COLO829 (cell line): ENCODE data around the gene PSMD12.
"Not testable (repeated sequence)": the region's sequence is repeated elsewhere in the genome, so short reads cannot be mapped to it uniquely, and the experiment has no call there.

ENCODE experiments used
- DNase-seq: peaks from one replicate; pipeline ENCODE4 v3.0.0; 2012; ENCODE audit warnings: low spot score

Gene PSMD12

GRCh38 chr17:67366193-67367157 is at the start of gene PSMD12:
Gene PSMD12, minus strand, starts transcription at chr17:67366577. Its CDS starts 58 bp downstream, at chr17:67366519.
- DNase-seq, result peak; percentile 82

GRCh38 chr17:67415291-67415690 is 48.9 kb upstream of the PSMD12 start:
- no peak for DNase-seq

DNA sequence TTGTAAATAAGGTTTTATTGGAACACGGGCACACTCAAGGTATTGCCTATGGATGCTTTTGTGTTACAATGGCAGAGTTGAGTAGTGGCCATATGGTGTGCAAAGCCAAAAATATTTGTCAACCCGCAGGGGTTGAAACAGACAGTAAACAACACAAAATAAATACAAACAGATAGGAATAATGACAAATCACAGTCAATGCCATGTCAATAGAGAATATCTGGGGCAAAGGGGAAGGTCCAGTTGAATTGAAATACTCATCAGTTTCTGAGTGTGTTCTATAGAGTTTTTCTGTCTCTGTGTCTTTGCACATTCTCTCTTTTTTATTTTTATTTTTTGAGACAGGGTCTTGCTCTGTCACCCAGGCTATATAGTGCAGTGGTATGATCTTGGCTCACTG is 48.2 kb upstream of the PSMD12 start:
- no peak for DNase-seq

DNA sequence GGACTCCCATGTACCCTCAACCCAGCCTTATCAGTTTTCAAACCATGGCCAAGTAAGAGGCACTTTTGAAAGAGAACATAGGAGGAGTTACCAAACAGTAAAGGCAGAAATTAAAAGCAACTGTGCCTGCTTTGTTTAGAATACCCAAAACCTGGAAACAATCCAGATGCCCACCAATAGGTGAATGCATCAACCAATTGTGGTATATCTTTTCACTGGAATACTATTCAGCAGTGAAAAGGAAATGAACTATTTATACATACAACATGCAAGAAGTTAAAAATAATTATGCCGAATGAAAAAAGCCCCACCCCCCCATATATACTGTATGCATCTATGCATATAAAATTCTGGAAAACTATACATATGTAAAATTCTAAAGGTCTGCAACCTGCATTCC is 47.8 kb upstream of the PSMD12 start:
- DNase-seq, result no peak

- DNase-seq, result no peak
Measured at GRCh38 chr17:67413388-67413787, 47.0 kb upstream of the PSMD12 start.

GRCh38 chr17:67412941-67413340 is 46.6 kb upstream of the PSMD12 start:
- DNase-seq, result no peak

- no peak for DNase-seq
Measured at GRCh38 chr17:67412032-67412431, 45.7 kb upstream of the PSMD12 start.

GRCh38 chr17:67411397-67411796 is 45.0 kb upstream of the PSMD12 start:
- DNase-seq, result no peak

DNA sequence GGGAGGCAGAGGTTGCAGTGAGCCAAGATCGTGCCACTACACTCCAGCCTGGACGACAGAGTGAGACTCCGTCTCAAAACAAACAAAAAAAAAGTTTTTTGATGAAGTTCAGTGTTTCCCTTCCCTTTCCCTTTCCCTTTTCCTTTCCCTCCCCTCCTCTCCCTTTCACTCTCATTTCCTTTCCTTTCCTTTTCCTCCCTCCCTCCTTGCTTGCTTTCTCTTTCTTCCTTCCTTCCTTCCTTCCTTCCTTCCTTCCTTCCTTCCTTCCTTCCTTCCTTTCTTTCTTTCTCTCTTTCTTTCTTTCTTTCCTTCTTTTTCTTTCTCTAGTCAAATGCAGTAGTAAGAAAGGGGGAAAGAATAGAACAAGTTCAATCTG is 42.1 kb upstream of the PSMD12 start:
- not testable (repeated sequence) for DNase-seq

DNA sequence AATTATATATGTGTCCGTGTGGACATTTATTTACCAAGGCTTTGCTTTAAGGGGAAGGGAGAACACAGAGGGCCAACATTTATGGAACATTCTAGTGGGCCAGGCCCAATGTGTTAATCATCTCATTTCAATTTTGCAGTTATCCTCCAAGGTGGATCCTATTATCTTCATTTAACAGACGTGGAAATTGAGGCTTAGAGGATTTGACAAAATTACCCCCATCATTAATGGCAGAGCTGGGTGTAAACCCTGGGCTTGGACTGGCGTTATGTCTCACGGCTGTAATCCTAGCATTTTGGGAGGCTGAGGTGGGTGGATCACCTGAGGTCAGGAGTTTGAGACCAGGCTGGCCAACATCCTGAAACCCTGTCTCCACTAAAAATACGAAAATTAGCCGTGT is 37.1 kb upstream of the PSMD12 start:
- DNase-seq, result no peak

- DNase-seq, result no peak
Measured at GRCh38 chr17:67403065-67403464, 36.7 kb upstream of the PSMD12 start.

DNA sequence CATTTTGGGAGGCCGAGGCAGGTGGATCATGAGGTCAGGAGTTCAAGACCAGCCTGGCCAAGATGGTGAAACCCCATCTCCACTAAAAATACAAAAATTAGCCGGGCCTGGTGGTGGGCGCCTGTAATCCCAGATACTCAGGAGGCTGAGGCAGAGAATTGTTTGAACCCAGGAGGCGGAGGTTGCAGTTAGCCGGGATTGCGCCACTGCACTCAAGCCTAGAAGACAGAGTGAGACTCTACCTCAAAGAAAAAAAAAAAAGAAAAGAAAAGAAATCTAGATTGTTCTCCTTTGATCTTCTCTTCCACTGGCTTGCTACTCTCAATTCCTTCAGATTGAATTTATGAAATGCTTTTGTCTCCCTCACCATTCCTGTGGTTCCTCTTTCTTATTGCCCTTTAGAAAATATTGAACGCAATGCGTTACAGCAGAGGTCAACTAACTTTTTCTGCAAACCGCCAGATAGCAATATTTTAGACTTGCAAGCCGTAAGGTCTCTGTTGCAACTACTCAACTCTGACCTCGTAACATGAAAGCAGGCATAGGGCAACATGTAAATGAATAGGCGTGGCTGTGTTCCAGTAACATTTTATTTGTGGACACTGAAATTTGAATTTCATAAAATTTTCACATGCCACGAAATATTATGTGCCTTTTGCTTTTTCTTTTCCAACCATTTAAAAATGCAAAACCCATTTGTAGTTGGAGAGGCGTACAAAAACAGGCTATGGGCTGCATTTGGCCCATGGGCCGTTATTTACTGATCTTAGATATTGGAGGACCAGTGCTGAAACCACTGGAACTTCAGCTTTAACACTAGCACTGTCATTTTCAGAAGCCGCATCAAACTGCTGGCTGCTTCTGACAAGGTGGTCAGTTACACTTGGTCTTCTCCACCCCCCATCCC is 35.5 kb upstream of the PSMD12 start:
- DNase-seq, result no peak

GRCh38 chr17:67401106-67401505 is 34.7 kb upstream of the PSMD12 start:
- no peak for DNase-seq

- no peak for DNase-seq
Measured at GRCh38 chr17:67400193-67400592, 33.8 kb upstream of the PSMD12 start.

GRCh38 chr17:67399676-67400075 is 33.3 kb upstream of the PSMD12 start:
- no peak for DNase-seq

DNA sequence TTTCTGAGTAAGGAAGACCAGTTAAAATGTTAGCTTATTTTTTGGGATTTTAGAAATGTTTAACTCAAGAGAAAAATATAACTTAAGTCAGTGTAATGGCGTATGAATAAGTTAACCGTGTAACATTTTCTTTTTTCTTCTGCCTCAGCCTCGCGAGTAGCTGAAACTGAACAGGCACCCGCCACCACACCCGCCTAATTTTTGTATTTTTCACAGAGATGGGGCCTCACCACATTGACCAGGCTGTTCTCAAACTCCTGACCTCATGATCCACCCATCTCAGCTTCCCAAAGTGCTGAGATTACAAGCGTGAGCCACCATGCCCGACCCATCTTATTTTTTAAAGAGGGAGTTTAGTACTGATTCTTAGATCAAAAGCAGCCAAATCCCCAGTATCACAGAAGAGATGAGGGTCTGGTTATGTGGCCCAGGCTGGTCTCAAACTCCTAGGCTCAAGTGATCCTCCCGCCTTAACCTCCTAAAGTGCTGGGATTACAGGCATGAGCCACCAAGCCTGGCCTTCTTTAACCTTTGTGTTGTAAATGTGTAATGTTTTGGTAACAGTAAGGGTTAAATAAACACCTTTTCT is 27.5 kb upstream of the PSMD12 start:
- no peak for DNase-seq

DNA sequence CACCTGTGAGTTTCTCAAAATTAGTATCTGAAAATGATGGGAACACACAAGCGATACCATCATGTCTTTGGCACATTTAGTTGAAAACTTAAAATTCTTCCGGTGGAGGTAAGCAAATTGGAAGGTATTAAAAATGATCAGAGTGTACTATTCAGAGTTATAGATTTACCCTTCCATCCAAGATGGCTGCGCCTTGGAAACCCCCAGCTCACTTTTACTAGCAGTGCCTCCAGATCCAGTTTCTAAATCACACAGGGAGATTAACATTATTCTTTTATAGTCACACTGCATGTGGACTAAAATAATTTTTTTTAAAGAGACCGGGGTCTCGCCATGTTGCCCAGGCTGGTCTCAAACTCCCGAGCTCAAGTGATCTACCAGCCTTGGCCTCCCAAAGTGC is 25.7 kb upstream of the PSMD12 start:
- no peak for DNase-seq

DNA sequence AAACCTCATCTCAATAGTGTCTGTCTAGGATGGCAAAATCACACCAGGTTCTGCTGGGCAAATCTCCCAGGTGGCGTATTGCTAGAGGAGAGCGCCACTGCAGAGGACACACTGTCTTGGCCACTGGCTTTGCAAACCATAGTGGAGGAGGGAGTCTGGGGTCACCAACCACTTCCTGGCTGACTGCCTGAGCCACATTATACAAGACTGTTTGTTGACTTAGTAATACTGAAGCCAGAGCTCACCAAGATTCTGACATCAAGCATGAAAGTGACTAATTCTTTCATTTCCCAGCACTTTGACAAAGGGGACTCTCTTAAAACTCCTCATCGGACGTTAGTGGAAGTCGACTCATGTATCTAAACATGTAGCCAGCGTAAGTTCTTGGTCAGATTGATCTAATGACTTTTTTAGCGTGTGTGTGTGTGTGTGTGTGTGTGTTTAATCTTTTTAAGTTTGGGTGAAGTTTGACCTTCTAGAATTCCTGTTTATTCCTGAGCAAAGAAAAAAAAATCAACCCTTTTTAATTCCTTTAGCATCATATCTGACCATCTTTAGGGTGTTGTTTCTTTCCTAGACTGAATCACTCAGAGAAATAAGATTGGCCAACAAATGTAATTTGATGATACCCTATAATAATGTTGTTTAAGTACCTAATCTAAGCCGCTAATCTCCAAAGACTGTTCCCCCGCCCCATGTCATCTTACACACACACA is 24.4 kb upstream of the PSMD12 start:
- peak; percentile 77 for DNase-seq

DNA sequence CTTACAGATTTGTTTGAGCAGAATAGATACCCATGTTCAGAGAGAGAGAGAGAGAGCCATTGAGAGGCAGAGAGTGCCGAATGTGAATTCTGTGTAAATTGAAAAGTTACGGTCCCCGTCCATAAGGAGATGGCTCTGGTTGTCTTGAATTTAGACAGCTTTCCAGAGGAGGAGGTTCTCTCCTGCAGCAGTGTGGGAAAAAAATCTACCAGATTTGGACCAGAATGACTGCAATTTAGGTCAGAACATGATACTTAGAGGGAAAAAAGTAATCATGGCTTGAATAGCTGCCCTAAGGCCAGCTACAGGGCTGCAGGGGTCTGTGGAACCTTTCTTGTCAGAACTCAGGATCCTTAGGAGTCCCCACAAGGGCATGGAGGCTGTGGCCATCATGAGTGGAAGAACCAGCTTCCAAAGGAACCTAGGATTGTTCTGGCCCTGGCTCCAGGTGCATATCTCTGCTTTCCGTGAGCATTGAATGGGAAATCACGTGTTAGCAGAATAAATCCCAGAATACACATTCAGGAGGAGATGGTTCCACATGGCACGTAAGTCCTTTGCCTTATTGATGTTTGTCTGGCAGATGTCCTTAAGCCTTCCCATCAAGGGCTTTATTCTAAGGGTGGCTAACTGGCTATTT is 23.7 kb upstream of the PSMD12 start:
- no peak for DNase-seq

- DNase-seq, result no peak
Measured at GRCh38 chr17:67388986-67389385, 22.6 kb upstream of the PSMD12 start.

GRCh38 chr17:67388536-67388935 is 22.2 kb upstream of the PSMD12 start:
- DNase-seq, result not testable (repeated sequence)
